ENCODE data around the gene ARHGAP33. TPM values are rescaled to one million over a fixed set of nuclear protein-coding genes. Genes with fewer than 3 reads are reported as not detected.

ARHGAP33 gene
- total and polyA plus RNA-seq, 3 experiments from 2014 or later, result 0.71 to 11.9 (median 9.2) TPM

- Mint-ChIP-seq H3K36me3 (peaks cover 0 to 4% (median 3%) of the 10 kb centered on the region in 3 donors), H3K27me3 (no peaks in the 10 kb centered on the region)
Observed at GRCh38 chr19:35787227-35787799, 11.9 kb downstream of the ARHGAP33 start.

GRCh38 chr19:35788205-35788960 is 13.0 kb downstream of the ARHGAP33 start:
- Mint-ChIP-seq H3K36me3 (peaks cover 0 to 2% (median 0%) of the 10 kb centered on the region in 3 donors), H3K9me3 (no peaks in the 10 kb centered on the region), H3K27me3 (peaks cover 1 to 8% of the 10 kb centered on the region in 2 donors), H3K27ac (peak overlapping the region in 2 of 8 donors; percentile 19 to 58), H3K4me3 (no peak overlapping the region), H3K4me1 (no peaks in the 10 kb centered on the region)
- Histone ChIP-seq H3K27me3 (ENCODE audit: insufficient read depth, low read length, poor library complexity, severe bottlenecking) (no peaks in the 10 kb centered on the region), H3K9me3 (ENCODE audit: low read length) (no peaks in the 10 kb centered on the region), H3K4me1 (ENCODE audit: insufficient read depth, low read length) (no peaks in the 10 kb centered on the region), H3K36me3 (ENCODE audit: insufficient read depth, low read length) (no peaks in the 10 kb centered on the region), H3K4me3 (ENCODE audit: low read length) (no peak overlapping the region), H3K27ac (ENCODE audit: low read depth, low read length) (no peak overlapping the region)
- CTCF ChIA-PET, result no interaction called here
- POLR2A ChIA-PET, result no interaction called here
- DNase-seq, result no peak

More at GRCh38 chr19:35787227-35787799, 11.9 kb downstream of the ARHGAP33 start:
- CTCF ChIA-PET, result interaction anchor here (0.6 kb wide), 1 partner anchor 95 kb away, joined by 3 read pairs; no protein-coding TSS in a partner anchor
- no peaks in the 10 kb centered on the region for H3K36me3 ChIP-seq (ENCODE audit: insufficient read depth, low read length)
- no peaks in the 10 kb centered on the region for H3K9me3 ChIP-seq (ENCODE audit: low read length)
- no peaks in the 10 kb centered on the region for H3K27me3 ChIP-seq (ENCODE audit: insufficient read depth, low read length, poor library complexity, severe bottlenecking)
- peaks cover 0 to 2% (median 0%) of the 10 kb centered on the region in 3 donors for H3K4me1 Mint-ChIP-seq
- POLR2A ChIA-PET, result no interaction called here
- no peak overlapping the region for H3K4me3 ChIP-seq (ENCODE audit: low read length)
- no peak for DNase-seq
- H3K4me3 Mint-ChIP-seq, result no peak overlapping the region
- no peak overlapping the region for H3K27ac Mint-ChIP-seq
- H3K27ac ChIP-seq (ENCODE audit: low read depth, low read length), result no peak overlapping the region
- H3K4me1 ChIP-seq (ENCODE audit: insufficient read depth, low read length), result no peaks in the 10 kb centered on the region
- H3K9me3 Mint-ChIP-seq, result no peaks in the 10 kb centered on the region

GRCh38 chr19:35789195-35789977 is 14.0 kb downstream of the ARHGAP33 start:
- Histone ChIP-seq H3K4me1 (ENCODE audit: insufficient read depth, low read length) (no peaks in the 10 kb centered on the region), H3K9me3 (ENCODE audit: low read length) (no peaks in the 10 kb centered on the region), H3K27ac (ENCODE audit: low read depth, low read length) (no peak overlapping the region), H3K36me3 (ENCODE audit: insufficient read depth, low read length) (no peaks in the 10 kb centered on the region), H3K4me3 (ENCODE audit: low read length) (no peak overlapping the region), H3K27me3 (ENCODE audit: insufficient read depth, low read length, poor library complexity, severe bottlenecking) (no peaks in the 10 kb centered on the region)
- Mint-ChIP-seq H3K9me3 (no peaks in the 10 kb centered on the region), H3K27ac (no peak overlapping the region), H3K27me3 (peaks cover 1 to 9% of the 10 kb centered on the region in 2 donors), H3K36me3 (peaks cover 0 to 2% (median 0%) of the 10 kb centered on the region in 3 donors), H3K4me3 (no peak overlapping the region), H3K4me1 (no peaks in the 10 kb centered on the region)
- DNase-seq, result no peak
- CTCF ChIA-PET, result interaction anchor here (1.4 kb wide), 1 partner anchor 97 kb away, joined by 4 read pairs; no protein-coding TSS in a partner anchor
- POLR2A ChIA-PET, result no interaction called here

GRCh38 chr19:35789978-35790944 is 14.9 kb downstream of the ARHGAP33 start:
- Mint-ChIP-seq H3K27ac (no peak overlapping the region), H3K4me3 (no peak overlapping the region), H3K9me3 (no peaks in the 10 kb centered on the region), H3K27me3 (peaks cover 1 to 9% of the 10 kb centered on the region in 2 donors), H3K36me3 (peaks cover 0 to 2% (median 0%) of the 10 kb centered on the region in 3 donors), H3K4me1 (no peaks in the 10 kb centered on the region)
- POLR2A ChIA-PET, result no interaction called here
- Histone ChIP-seq H3K4me3 (ENCODE audit: low read length) (no peak overlapping the region), H3K9me3 (ENCODE audit: low read length) (no peaks in the 10 kb centered on the region), H3K27me3 (ENCODE audit: insufficient read depth, low read length, poor library complexity, severe bottlenecking) (no peaks in the 10 kb centered on the region), H3K27ac (ENCODE audit: low read depth, low read length) (no peak overlapping the region), H3K4me1 (ENCODE audit: insufficient read depth, low read length) (no peaks in the 10 kb centered on the region), H3K36me3 (ENCODE audit: insufficient read depth, low read length) (no peaks in the 10 kb centered on the region)
- CTCF ChIA-PET, result interaction anchor here (1.4 kb wide), 1 partner anchor 98 kb away, joined by 4 read pairs; no protein-coding TSS in a partner anchor
- DNase-seq, result no peak

- no peak for DNase-seq
- Mint-ChIP-seq H3K27me3 (peaks cover 6 to 14% of the 10 kb centered on the region in 2 donors), H3K4me1 (no peaks in the 10 kb centered on the region), H3K9me3 (no peaks in the 10 kb centered on the region), H3K27ac (no peak overlapping the region), H3K36me3 (no peaks in the 10 kb centered on the region), H3K4me3 (no peak overlapping the region)
- H3K36me3 ChIP-seq (ENCODE audit: insufficient read depth, low read length), result no peaks in the 10 kb centered on the region
- ChIA-PET CTCF (no interaction called here), POLR2A (no interaction called here)
- H3K27me3 ChIP-seq (ENCODE audit: insufficient read depth, low read length, poor library complexity, severe bottlenecking), result no peaks in the 10 kb centered on the region
- no peaks in the 10 kb centered on the region for H3K4me1 ChIP-seq (ENCODE audit: insufficient read depth, low read length)
- no peak overlapping the region for H3K27ac ChIP-seq (ENCODE audit: low read depth, low read length)
- no peaks in the 10 kb centered on the region for H3K9me3 ChIP-seq (ENCODE audit: low read length)
- H3K4me3 ChIP-seq (ENCODE audit: low read length), result no peak overlapping the region
Observed at GRCh38 chr19:35790981-35791813, 15.8 kb downstream of the ARHGAP33 start.

- no peaks in the 10 kb centered on the region for H3K4me1 ChIP-seq (ENCODE audit: insufficient read depth, low read length)
- ChIA-PET POLR2A (no interaction called here), CTCF (interaction anchor here (0.5 kb wide), 1 partner anchor 176 kb away, joined by 3 read pairs; no protein-coding TSS in a partner anchor)
Observed at GRCh38 chr19:35791814-35792279, 16.5 kb downstream of the ARHGAP33 start.

GRCh38 chr19:35792312-35792711 is 16.9 kb downstream of the ARHGAP33 start:
- POLR2A ChIA-PET, result no interaction called here
- Mint-ChIP-seq H3K27me3 (peaks cover 12 to 25% of the 10 kb centered on the region in 2 donors), H3K36me3 (no peaks in the 10 kb centered on the region), H3K4me3 (no peak overlapping the region), H3K9me3 (no peaks in the 10 kb centered on the region), H3K27ac (no peak overlapping the region), H3K4me1 (peaks cover 0 to 6% (median 0%) of the 10 kb centered on the region in 3 donors)
- no peak overlapping the region for H3K4me3 ChIP-seq (ENCODE audit: low read length)
- H3K27ac ChIP-seq (ENCODE audit: low read depth, low read length), result no peak overlapping the region
- H3K4me1 ChIP-seq (ENCODE audit: insufficient read depth, low read length), result no peaks in the 10 kb centered on the region
- no peak for DNase-seq
- H3K9me3 ChIP-seq (ENCODE audit: low read length), result no peaks in the 10 kb centered on the region
- CTCF ChIA-PET, result interaction anchor here (0.5 kb wide), 1 partner anchor 175 kb away, joined by 3 read pairs; no protein-coding TSS in a partner anchor
- H3K36me3 ChIP-seq (ENCODE audit: insufficient read depth, low read length), result no peaks in the 10 kb centered on the region
- H3K27me3 ChIP-seq (ENCODE audit: insufficient read depth, low read length, poor library complexity, severe bottlenecking), result no peaks in the 10 kb centered on the region

More at GRCh38 chr19:35791814-35792279, 16.5 kb downstream of the ARHGAP33 start:
- Histone ChIP-seq H3K9me3 (ENCODE audit: low read length) (no peaks in the 10 kb centered on the region), H3K27ac (ENCODE audit: low read depth, low read length) (no peak overlapping the region), H3K4me3 (ENCODE audit: low read length) (no peak overlapping the region), H3K36me3 (ENCODE audit: insufficient read depth, low read length) (no peaks in the 10 kb centered on the region), H3K27me3 (ENCODE audit: insufficient read depth, low read length, poor library complexity, severe bottlenecking) (no peaks in the 10 kb centered on the region)
- Mint-ChIP-seq H3K9me3 (no peaks in the 10 kb centered on the region), H3K27me3 (peaks cover 9 to 20% of the 10 kb centered on the region in 2 donors), H3K4me3 (no peak overlapping the region), H3K36me3 (no peaks in the 10 kb centered on the region), H3K4me1 (peaks cover 0 to 1% (median 0%) of the 10 kb centered on the region in 3 donors), H3K27ac (no peak overlapping the region)
- no peak for DNase-seq
